ENCODE measurements around the gene MTR.

- TF ChIP-seq CTCF (IDR thresholded peaks at IDR 0.05): no peak
- no peak for TF ChIP-seq POLR2A (IDR thresholded peaks at IDR 0.05)
- no peak for TF ChIP-seq POLR2AphosphoS5 (IDR thresholded peaks at IDR 0.05; ENCODE audit: insufficient read depth in 1 of 2, low read depth in 1 of 2)
These were observed 98.8 kb downstream of the MTR start for GRCh38 chr1:236893626-236894545.

Measured in vagina (tissue), 2 donors.